ENCODE data around the gene DNAAF1.
"Not testable (repeated sequence)": the region's sequence is repeated elsewhere in the genome, so short reads cannot be mapped to it uniquely, and the experiment has no call there.

Gene DNAAF1

DNA sequence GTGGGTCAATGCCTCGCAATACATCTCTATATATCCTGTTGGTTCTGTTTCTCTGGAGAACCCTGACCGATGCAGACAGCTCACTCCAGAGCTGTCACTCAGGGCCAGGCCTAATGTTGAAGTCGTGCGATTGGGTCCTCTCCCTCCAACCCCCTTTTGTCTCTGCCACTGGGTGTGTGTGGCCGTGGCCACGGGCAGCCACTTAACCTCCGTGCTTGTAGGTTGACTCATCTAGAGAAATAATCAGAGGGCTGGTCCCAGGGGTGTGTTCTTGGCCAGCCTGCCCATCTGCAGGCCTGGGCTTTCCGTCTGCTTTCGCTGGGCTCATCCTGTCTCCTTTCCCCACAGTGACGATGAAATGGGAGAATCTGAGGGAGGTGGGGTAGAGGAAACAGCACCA, 53.3 kb downstream of the DNAAF1 start:
- H3K4me3 ChIP-seq (ENCODE audit: low read length): no peak overlapping the region
- DNase-seq (ENCODE audit: low read depth): peak; percentile 71
- TF ChIP-seq, protein P1, sequence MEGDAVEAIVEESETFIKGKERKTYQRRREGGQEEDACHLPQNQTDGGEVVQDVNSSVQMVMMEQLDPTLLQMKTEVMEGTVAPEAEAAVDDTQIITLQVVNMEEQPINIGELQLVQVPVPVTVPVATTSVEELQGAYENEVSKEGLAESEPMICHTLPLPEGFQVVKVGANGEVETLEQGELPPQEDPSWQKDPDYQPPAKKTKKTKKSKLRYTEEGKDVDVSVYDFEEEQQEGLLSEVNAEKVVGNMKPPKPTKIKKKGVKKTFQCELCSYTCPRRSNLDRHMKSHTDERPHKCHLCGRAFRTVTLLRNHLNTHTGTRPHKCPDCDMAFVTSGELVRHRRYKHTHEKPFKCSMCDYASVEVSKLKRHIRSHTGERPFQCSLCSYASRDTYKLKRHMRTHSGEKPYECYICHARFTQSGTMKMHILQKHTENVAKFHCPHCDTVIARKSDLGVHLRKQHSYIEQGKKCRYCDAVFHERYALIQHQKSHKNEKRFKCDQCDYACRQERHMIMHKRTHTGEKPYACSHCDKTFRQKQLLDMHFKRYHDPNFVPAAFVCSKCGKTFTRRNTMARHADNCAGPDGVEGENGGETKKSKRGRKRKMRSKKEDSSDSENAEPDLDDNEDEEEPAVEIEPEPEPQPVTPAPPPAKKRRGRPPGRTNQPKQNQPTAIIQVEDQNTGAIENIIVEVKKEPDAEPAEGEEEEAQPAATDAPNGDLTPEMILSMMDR (IDR thresholded peaks at IDR 0.05; ENCODE audit: insufficient read depth, low read depth, low read length, missing control alignments): no peak

DNA sequence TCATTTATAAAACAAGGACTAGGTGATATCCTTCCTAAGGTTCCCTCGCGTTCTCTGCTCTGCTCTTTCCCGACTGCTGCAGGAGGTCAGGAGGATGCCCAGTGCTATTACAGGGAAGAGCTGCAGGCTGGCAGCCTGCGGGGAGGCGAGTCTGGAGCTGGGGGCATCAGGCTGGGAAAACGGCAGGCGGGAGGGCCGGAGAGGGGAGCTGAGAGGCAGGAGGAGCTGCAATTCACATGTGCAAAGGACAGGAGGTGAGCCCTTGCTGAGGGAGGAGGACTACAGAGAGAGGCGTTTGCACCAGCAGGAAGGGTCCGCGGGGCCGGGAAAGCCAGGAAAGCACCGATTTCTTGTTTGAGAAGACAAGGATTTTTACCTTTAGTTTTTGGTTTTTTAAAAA, 54.0 kb downstream of the DNAAF1 start:
- no peak overlapping the region for H3K4me3 ChIP-seq (ENCODE audit: low read length)
- no peak for DNase-seq (ENCODE audit: low read depth)
- TF ChIP-seq, protein P1 (IDR thresholded peaks at IDR 0.05; ENCODE audit: insufficient read depth, low read depth, low read length, missing control alignments): no peak

DNA sequence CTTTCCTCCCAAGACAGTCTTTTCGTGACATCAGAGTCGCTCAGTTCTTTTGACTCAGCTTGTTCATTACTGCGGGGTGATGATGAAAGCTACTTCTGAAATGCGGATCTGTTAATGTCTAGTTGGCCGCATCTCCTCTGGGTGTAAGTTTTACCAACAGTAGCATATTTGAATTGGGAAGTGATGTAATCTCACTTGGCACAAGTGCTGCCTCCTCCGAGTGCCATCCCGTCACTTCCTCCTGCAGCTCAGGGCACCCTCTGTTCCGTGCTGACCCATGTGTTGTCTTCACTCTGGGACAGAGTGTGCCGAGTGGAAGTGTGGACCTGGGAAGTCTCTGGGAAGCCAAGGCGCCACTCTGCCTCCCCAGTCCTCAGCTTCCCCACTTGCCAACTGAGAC, 54.8 kb downstream of the DNAAF1 start:
- DNase-seq (ENCODE audit: low read depth): peak; percentile 27
- no peak overlapping the region for H3K4me3 ChIP-seq (ENCODE audit: low read length)
- TF ChIP-seq, protein P1 (IDR thresholded peaks at IDR 0.05; ENCODE audit: insufficient read depth, low read depth, low read length, missing control alignments): no peak

DNA sequence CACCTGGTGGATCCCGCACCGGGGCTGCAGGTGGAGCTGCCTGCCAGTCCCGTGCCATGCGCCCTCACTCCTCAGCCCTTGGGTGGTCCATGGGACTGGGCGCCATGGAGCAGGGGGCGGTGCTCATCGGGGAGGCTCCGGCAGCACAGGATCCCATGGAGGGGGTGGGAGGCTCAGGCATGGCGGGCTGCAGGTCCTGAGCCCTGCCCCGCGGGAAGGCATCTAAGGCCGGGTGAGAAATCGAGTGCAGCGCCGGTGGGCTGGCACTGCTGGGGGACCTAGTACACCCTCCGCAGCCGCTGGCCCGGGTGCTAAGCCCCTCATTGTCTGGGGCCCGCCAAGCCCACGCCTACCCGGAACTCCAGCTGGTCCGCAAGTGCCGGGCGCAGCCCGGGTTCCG, 59.4 kb downstream of the DNAAF1 start:
- H3K4me3 ChIP-seq (ENCODE audit: low read length); DNase-seq (ENCODE audit: low read depth): not testable (repeated sequence)

DNA sequence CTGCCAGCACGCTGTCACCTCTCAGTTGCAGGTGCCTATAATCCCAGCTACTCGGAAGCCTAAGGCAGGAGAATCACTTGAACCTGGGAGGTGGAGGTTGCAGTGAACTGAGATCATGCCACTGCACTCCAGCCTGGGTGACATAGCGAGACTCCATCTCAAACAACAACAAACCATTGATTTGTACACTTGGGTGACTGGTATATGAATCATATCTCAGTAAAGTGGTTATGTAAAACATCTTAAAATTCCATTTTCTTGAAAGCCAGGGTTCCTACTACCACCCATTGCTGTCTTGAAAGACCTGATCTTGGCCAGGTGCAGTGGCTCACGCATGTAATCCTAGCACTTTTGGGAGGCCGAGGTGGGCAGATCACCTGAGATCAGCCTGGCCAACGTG, 60.0 kb downstream of the DNAAF1 start:
- peak; percentile 56 for DNase-seq (ENCODE audit: low read depth)
- not testable (repeated sequence) for H3K4me3 ChIP-seq (ENCODE audit: low read length)

DNA sequence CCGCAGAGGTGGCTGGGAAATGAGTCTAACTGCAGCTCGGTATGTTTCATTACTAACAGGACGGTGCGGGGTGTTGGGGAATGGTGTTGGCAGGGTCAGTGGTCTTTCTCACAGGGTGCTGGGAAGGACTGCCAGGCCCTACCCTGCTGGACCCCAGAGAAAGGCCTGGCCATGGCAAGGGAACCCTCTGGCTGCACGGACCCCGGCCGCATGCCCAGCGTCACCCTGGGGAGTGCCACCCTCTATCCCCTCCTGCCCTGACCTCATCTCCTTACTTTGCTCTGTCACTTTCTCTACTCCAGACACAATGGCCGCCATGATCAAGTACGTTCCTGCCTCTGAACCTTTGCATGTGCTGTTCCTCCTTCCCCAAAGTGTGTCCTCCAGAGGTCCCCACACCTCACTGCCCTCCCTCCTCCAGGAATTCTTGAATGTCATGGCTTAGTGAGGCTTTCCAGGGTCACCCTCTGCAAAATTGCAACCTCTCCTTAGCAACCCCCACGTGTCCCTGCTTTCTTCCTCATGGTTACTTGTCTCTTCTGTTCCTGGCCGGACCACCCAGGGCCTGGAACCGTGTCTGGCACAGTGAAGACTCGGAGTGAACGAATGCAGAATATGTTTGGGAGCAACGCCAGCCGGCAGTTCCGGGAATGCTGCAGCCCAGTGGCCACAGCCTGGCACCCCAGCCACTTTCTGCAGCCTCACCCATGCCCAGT, 61.0 kb downstream of the DNAAF1 start:
- H3K4me3 ChIP-seq (ENCODE audit: low read length): no peak overlapping the region
- DNase-seq (ENCODE audit: low read depth): no peak
- TF ChIP-seq, protein P1 (IDR thresholded peaks at IDR 0.05; ENCODE audit: insufficient read depth, low read depth, low read length, missing control alignments): no peak

- DNase-seq (ENCODE audit: low read depth): no peak
- H3K4me3 ChIP-seq (ENCODE audit: low read length): no peak overlapping the region
- TF ChIP-seq, protein P1 (IDR thresholded peaks at IDR 0.05; ENCODE audit: insufficient read depth, low read depth, low read length, missing control alignments): no peak
Observed at GRCh38 chr16:84207251-84207650, 62.1 kb downstream of the DNAAF1 start.

DNA sequence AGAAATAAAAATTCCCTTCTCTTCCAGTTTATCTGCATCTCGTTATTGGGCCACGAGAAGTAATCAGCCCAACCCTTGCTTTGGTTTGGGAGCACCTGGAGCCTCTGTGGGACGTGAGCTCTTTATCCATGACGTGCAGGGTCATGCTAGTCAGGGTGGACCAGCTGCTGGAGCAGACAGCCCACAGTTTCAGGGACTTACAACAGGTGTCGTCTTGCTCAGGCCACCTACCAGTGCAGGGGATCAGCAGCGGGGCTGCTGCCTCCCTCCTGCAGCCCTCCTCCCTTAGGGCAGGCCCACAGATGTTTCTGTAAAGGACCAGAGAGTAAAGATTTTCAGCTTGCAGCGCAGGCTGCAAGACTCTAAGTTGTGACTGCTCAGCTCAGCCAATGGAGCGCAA, 62.8 kb downstream of the DNAAF1 start:
- no peak overlapping the region for H3K4me3 ChIP-seq (ENCODE audit: low read length)
- TF ChIP-seq, protein P1 (IDR thresholded peaks at IDR 0.05; ENCODE audit: insufficient read depth, low read depth, low read length, missing control alignments): no peak
- DNase-seq (ENCODE audit: low read depth): no peak
